Dedifferentiated amniotic fluid mesenchymal stem cell (primary cell): ENCODE measurements around the gene NIN.

ENCODE experiments used
- DNase-seq: peaks from one replicate; pipeline ENCODE4 v3.0.0-alpha.2; 2016; ENCODE audit errors: extremely low spot score

NIN gene

GRCh38 chr14:50790589-50790988 is 40.4 kb downstream of the NIN start:
- no peak for DNase-seq

- DNase-seq, result no peak
Observed at GRCh38 chr14:50786751-50787464, 44.1 kb downstream of the NIN start.

- DNase-seq, result no peak
Observed at GRCh38 chr14:50785457-50786063, 45.4 kb downstream of the NIN start.

GRCh38 chr14:50784683-50785456 is 46.1 kb downstream of the NIN start:
- no peak for DNase-seq

GRCh38 chr14:50783563-50783962 is 47.4 kb downstream of the NIN start:
- DNase-seq, result no peak

GRCh38 chr14:50780393-50780792 is 50.6 kb downstream of the NIN start:
- no peak for DNase-seq

- no peak for DNase-seq
Observed at GRCh38 chr14:50778721-50779483, 52.1 kb downstream of the NIN start.

- DNase-seq, result no peak
Observed at GRCh38 chr14:50776522-50776921, 54.4 kb downstream of the NIN start.

- peak; percentile 90 for DNase-seq
Observed at GRCh38 chr14:50775357-50775756, 55.6 kb downstream of the NIN start.

GRCh38 chr14:50774542-50775267 is 56.3 kb downstream of the NIN start:
- DNase-seq, result no peak

- DNase-seq, result peak; percentile 67
Observed at GRCh38 chr14:50773632-50774541, 57.1 kb downstream of the NIN start.

- DNase-seq, result no peak
Observed at GRCh38 chr14:50772412-50772811, 58.5 kb downstream of the NIN start.

- DNase-seq, result no peak
Observed at GRCh38 chr14:50770586-50770985, 60.4 kb downstream of the NIN start.

- no peak for DNase-seq
Observed at GRCh38 chr14:50769863-50770500, 61.0 kb downstream of the NIN start.

GRCh38 chr14:50768680-50769079 is 62.3 kb downstream of the NIN start:
- no peak for DNase-seq

- DNase-seq, result no peak
Observed at GRCh38 chr14:50766338-50766886, 64.5 kb downstream of the NIN start.

GRCh38 chr14:50763382-50764007 is 67.5 kb downstream of the NIN start:
- DNase-seq, result peak; percentile 63

GRCh38 chr14:50762931-50763300 is 68.0 kb downstream of the NIN start:
- DNase-seq, result no peak
